Jurkat, Clone E6-1 (cell line): ENCODE data around the gene TXNRD2.
A peak's percentile ranks its signal among the peaks of the same experiment; 100 is the strongest.

Experiments
- DNase-seq: peaks from one replicate; pipeline ENCODE4 v3.0.0-alpha.2; 2011; ENCODE audit warnings: low read depth, low spot score
- H3K4me3 ChIP-seq: 2 replicates; pipeline ENCODE4 v1.5.1; 2011; ENCODE audit warnings: mild to moderate bottlenecking, low read length, control low read depth, moderate library complexity

The TXNRD2 gene

GRCh38 chr22:19969141-19969928 lies 27.7 kb upstream of the TXNRD2 start:
- no peak overlapping the region for H3K4me3 ChIP-seq
- DNase-seq = no peak

DNA sequence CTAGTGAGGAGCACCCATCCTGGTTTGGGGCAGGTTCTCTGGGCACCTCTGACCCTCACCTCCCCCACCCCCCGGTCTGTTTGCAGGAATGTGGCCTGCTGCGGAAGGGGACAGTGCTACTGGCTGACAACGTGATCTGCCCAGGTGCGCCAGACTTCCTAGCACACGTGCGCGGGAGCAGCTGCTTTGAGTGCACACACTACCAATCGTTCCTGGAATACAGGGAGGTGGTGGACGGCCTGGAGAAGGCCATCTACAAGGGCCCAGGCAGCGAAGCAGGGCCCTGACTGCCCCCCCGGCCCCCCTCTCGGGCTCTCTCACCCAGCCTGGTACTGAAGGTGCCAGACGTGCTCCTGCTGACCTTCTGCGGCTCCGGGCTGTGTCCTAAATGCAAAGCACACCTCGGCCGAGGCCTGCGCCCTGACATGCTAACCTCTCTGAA lies 26.9 kb upstream of the TXNRD2 start:
- no peak for DNase-seq
- no peak overlapping the region for H3K4me3 ChIP-seq

DNA sequence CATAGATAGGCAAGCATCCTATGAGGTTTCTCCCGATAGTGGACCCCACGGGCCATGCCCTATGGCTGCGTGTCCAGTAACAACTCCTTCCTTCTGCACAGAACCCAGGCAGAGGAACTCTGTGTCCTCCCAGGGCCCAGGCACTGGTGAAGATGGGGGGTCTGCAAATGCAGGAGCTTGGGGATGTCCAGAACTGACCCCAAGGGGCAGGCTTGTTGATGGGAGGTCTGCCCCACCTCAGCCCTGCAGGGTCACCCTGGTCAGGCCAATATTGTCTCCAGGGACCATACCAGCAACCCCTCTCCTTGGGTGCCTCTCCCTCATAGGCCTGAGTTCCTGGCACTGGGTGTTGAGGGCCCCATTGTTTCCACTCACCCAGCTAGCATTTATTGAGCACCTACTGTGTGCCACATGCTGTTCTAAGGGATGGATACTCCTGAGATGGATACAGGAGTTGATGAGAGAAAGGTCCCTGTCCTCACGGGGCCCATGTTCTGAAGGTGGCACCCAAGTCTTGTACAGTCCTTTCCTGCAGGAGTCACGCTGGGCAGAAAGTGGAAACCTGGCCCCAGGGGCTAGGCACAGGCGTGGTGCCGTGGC lies 26.3 kb upstream of the TXNRD2 start:
- DNase-seq = no peak
- no peak overlapping the region for H3K4me3 ChIP-seq

DNA sequence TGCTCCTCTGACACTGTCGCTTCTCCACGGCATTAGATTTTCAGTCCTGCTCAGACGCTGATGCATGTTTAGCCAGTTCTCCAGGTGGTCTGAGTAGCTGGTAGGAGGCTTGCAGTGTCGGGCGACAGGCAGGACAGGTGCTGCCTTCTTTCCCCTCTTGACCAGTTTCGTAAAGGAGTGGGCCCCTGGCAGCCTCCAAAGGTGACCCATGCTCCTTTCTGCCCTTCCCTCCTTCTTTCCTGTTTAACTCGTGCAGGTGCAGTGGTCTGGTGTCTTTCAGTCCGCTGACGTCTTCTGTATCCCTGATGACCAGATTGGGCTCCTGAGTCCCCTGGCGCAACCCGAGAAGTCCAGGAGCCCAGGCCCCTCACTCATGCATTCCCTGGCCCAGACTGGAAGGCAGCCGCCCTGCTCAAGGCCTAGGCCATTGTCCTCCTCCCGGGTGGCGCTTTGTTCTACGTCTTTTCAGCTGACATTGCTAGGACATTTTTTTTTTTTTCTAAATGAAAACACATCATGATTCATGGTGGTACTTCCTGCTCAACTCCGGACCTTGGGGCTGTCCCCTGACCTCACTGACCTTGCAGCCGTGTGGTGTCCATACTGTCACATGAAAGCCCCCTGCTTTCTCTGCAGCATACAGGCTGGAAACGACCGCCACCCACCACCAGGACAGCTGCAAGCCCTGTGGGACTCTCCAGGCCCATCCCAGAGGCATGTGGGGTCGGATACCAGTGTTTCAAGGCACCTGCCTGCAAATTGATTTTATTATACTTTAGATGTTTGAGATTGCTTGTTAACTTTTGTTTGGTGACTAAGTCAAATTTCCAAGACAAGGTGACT lies 25.5 kb upstream of the TXNRD2 start:
- H3K4me3 ChIP-seq = no peak overlapping the region
- no peak for DNase-seq

DNA sequence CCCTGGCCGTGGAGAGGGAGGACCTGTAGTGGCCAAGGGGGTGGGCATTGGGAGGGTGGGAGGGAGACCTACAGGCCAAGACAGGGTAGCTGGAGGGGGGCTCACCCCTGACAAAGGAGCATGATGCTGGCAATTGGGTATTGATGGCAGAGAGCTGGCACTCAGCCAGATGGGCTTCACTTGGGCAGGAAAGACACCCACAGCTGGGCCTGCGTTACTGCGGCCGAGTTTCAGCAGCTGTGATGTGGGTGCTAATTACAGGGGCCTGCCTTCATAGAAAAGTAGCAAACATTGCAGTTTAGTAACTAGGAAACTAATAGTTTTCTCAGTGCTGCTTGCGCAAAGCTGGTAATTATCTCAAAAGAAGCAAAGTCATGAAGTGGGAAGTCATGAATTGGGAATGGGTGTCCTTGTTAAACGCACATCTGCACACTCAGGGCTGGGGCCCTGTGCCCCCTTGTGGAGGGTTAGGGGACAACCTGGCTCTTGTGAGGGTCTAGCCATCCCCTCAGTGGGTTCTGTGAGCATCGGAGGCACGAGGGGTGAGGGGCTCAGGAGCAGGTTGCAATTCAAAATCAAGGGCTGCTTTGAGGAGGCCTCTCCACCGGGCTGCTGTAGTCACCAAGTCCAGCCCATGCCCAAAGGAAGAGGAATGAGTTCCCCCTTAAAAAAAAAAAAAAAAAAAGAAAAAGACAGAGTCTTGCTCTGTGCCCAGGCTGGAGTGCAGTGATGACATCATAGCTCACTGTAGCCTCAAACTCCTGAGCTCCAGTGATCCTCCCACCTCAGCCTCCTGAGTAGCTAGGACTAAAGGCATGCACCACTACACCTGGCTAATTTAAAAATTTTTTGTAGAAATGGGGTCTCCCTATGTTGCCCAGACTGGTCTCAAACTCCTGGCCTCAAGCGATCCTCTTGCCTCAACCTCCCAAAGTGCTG lies 24.4 kb upstream of the TXNRD2 start:
- no peak for DNase-seq
- H3K4me3 ChIP-seq = no peak overlapping the region

DNA sequence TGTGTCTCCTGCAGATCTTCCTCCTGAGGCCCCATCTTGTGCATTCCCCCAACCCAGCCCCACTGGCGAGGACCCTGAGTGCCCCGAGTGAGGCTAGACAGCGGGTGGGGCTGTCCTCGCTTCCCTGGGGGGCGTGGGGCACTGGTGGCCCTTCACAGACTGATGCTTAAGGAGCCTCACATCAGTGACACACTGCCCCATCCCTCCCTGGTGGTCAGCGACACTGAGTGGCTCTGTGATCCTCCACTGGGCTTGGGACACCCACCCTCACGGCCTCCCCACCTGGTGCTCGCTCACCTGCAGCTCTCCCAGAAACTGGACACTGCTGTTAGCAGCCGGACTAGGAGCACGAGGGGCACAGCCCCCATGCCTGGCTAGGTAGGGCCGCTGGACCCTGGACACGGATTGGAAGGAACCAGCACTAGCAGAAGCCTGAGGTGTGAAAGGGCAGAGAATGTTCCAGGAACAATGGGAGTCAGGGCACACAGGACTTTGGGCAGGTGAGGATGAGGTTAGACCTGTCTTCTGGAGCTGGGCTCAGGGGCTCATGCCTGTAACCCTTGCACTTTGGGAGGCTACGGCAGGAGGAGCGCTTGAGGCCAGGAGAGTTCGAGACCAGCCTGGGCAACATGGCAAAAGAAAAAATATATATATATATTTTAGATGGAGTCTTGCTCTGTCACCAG lies 23.2 kb upstream of the TXNRD2 start:
- no peak overlapping the region for H3K4me3 ChIP-seq
- DNase-seq = no peak

DNA sequence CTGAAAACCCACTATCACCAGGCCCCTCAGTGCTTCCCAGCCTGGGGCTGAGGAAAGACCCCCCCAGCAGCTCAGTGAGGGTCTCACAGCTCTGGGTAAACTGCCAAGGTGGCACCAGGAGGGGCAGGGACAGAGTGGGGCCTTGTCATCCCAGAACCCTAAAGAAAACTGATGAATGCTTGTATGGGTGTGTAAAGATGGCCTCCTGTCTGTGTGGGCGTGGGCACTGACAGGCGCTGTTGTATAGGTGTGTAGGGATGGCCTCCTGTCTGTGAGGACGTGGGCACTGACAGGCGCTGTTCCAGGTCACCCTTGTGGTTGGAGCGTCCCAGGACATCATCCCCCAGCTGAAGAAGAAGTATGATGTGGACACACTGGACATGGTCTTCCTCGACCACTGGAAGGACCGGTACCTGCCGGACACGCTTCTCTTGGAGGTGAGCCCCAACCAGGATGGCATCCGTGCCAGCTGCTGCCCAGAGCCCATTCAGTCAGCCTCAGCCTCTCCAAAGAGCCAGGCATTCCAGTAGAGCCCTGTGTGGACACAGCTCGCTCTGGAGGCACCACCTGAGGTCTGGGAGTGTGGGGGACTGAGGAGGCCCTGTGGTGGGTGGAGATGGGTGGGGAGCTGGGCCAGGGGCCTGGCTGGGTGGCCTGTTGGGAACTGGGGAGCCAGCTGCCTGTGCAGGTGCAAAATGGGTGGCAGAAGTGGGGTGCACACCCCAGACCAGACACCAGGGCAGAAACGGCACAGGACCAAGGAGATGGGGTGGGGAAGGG lies 22.4 kb upstream of the TXNRD2 start:
- H3K4me3 ChIP-seq = no peak overlapping the region

GRCh38 chr22:19962909-19963806 lies 21.5 kb upstream of the TXNRD2 start:
- no peak overlapping the region for H3K4me3 ChIP-seq

More for the DNA sequence above, 22.4 kb upstream of the TXNRD2 start:
- no peak for DNase-seq

DNA sequence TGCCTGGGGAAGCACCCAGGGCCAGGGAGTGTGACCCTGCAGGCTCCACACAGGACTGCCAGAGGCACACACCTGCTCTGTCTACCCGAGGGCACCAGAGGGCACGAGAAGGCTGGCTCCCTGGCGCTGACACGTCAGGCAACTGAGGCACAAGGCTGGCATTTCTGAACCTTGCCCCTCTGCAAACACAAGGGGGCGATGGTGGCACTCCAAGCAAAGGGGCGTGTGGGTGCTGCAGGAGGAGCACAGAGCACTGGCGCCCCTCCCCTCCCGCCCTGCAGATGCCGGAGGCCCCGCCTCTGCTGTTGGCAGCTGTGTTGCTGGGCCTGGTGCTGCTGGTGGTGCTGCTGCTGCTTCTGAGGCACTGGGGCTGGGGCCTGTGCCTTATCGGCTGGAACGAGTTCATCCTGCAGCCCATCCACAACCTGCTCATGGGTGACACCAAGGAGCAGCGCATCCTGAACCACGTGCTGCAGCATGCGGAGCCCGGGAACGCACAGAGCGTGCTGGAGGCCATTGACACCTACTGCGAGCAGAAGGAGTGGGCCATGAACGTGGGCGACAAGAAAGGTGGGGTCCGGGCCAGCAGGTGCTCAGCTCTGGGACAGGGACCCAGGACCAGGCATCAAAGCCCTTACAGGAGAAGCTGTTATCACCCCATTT lies 20.8 kb upstream of the TXNRD2 start:
- peak; percentile 79 for DNase-seq

More at GRCh38 chr22:19962909-19963806, 21.5 kb upstream of the TXNRD2 start:
- DNase-seq = no peak

GRCh38 chr22:19961868-19962245 lies 20.2 kb upstream of the TXNRD2 start:
- H3K4me3 ChIP-seq = no peak overlapping the region
- no peak for DNase-seq

More for the DNA sequence above, 20.8 kb upstream of the TXNRD2 start:
- no peak overlapping the region for H3K4me3 ChIP-seq

DNA sequence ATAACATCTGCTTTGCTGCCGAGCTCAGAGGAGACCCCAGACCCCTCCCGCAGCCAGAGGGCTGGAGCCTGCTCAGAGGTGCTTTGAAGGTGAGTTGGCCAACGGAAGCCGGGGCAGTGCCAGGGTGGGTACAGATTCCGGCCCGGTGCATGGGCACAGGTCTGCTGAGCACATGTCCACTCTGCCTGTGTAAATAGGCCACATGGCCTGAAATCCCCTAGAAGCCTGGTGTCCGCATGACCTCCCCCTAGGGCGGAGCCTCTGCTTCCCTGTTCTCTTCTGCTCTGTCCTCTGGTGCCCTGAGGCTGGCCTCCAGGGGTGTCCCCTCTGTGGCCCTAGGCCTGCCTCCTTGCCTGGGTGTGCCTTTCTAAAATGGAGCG lies 19.6 kb upstream of the TXNRD2 start:
- DNase-seq = no peak
- H3K4me3 ChIP-seq = no peak overlapping the region

- DNase-seq = no peak
- no peak overlapping the region for H3K4me3 ChIP-seq
Measured at GRCh38 chr22:19960491-19961200, 19.0 kb upstream of the TXNRD2 start.

DNA sequence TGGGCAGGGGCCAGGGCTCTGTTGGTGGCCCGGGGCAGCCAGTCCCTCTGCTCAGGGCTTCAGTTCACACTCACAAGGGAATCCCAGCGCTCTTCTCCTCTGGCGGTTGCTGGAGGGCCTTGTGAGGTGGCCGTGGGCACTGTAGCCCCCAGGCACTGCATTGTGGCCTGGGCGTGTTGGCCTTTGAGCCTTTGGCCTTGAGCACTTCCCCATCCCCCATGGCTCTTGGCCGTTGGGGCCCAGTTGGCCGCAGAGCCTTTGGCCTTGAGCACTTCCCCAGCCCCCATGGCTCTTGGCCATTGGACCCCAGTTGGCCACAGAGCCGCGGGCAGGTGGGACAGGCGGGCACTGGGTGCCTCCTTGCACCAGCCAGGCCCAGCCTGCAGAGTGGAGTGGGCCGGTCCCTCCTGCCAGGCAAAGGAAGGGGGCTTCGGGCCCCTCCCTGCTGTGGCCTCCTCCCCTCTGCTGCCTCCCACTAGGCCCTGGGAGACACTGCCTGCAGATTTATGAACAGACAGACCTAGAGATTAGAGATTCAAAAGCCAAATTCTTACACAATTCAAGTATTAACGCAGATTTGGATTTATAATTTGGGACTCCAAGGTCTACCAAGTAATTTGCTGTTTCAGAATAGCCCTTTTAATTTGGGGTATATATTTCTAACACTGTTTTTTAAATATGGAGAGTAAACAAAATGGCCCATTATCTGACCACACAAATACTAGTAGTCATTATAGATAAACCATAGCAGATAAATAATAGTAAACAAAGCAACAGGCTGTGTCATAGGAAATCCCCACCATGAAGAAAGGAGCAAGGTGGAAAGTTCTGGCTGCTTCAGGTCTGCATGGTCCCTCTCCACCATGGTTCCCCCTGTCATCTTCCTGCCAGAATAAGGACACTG lies 18.2 kb upstream of the TXNRD2 start:
- DNase-seq = no peak
- H3K4me3 ChIP-seq = no peak overlapping the region

DNA sequence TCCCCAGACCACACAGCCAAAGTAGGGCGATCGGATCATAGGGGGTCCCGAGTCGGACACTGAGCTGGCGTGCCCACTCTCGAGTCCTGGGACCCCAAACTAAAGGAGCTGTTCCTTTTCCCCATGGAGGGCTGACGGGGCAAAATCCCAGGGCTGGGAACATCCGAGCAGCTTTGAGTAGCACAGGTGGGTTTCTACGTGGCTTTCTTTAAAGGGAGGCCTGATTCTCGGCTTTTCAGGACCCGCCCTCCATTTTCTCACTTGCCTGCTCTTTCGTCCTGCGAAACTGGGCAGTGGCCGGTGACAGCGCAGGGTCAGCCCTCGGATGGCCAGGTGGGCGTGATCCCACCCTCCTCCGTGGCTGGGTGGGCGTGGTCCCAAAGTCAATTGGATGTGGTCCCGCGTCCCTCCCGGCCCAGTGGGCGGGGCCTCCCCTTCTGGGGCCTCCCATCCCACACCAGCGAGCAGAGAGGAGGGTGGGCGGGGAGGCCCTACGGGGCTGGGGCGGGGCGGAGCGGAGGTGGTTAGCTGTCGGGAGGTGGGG lies 17.5 kb upstream of the TXNRD2 start:
- H3K4me3 ChIP-seq = no peak overlapping the region
- DNase-seq = no peak
